ENCODE results near the gene MZF1.
A peak's percentile ranks its signal among the peaks of the same experiment; 100 is the strongest.

MZF1 gene

DNA sequence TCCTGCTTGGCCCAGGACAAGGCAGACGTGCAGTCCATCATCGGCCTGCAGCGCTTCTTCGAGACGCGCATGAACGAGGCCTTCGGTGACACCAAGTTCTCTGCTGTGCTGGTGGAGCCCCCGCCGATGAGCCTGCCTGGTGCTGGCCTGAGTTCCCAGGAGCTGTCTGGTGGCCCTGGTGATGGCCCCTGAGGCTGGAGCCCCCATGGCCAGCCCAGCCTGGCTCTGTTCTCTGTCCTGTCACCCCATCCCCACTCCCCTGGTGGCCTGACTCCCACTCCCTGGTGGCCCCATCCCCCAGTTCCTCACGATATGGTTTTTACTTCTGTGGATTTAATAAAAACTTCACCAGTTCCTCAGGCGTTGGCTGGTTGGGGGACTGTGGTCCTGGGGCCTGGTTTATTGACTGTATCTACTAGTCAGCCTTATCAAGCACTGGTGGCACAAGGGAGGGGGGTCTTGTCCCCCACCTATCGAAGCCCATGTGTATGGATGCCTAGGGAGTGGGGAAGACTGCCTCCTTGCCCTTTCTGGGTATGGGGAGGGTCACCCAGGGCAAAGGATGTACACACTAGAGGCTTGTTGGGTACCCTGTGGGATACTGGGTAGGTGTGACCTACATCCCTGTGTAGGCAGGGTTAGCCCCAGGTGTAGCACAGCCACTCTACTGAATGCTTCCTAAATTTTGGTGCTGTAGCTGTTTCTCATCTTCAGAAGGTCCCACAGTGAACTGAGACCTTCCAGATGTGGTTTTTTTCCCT, 22.6 kb downstream of the MZF1 start:
- TF ChIP-seq CTCF (conservative IDR thresholded peaks at IDR 0.05) (no peak), ZFX (IDR thresholded peaks at IDR 0.05) (no peak)
- H3K27ac ChIP-seq: no peak overlapping the region

DNA sequence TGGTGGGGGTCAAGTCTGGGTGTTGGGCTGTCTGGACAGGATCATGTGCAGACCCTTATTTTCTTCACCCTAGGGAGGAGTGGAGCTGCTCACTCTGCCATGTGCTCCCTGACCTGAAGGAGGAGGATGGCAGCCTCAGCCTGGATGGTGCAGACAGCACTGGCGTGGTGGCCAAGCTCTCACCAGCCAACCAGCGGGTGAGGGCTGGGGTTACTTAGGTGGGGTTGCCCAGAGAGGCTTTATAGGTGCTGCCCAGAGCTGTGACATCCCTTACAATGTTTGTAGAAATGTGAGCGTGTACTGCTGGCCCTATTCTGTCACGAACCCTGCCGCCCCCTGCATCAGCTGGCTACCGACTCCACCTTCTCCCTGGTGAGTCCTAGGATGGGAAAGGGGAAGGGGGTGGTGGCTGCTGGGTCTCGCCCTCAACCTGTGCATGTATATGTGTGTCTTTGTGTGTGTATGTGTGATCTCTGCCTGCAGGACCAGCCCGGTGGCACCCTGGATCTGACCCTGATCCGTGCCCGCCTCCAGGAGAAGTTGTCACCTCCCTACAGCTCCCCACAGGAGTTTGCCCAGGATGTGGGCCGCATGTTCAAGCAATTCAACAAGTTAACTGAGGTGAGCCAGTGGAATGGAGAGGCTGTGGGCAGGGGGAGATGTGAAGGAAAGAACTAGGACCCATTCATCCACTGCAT, 23.3 kb downstream of the MZF1 start:
- TF ChIP-seq ZFX (IDR thresholded peaks at IDR 0.05): no peak
- TF ChIP-seq CTCF (conservative IDR thresholded peaks at IDR 0.05): no peak
- H3K27ac ChIP-seq: no peak overlapping the region

GRCh38 chr19:58548859-58549663, 24.1 kb downstream of the MZF1 start:
- no peak overlapping the region for H3K27ac ChIP-seq
- TF ChIP-seq CTCF (conservative IDR thresholded peaks at IDR 0.05) (no peak), ZFX (IDR thresholded peaks at IDR 0.05) (no peak)

- no peak overlapping the region for H3K27ac ChIP-seq
- TF ChIP-seq ZFX (IDR thresholded peaks at IDR 0.05) (no peak), CTCF (conservative IDR thresholded peaks at IDR 0.05) (no peak)
Observed at GRCh38 chr19:58547323-58548312, 25.5 kb downstream of the MZF1 start.

DNA sequence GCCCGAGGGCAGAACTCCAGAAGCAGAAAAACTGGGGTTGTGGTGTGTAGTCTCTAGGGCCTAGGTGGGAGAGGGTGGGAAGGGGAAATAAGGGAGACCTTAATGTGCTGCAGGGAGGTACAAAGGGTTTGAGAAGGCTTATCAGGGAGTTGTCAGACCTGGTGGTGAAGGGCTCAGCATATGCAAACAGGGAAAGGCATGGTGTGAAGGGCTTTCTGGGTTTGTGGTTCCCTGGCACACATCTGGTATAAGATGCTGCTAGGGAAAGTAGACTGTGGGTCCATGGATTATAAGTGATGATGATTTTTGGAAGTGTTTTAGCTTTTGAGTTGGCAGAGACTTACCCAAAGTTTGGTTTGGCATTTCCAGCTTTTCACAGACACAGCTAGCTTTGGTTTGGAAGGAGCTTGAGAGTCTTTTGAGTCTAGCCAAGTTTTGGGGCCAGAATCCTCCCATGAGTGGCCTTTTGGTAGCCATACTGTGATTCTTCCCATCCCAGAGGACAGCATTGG, 27.1 kb downstream of the MZF1 start:
- no peak for TF ChIP-seq CTCF (conservative IDR thresholded peaks at IDR 0.05)
- no peak for TF ChIP-seq ZFX (IDR thresholded peaks at IDR 0.05)
- H3K27ac ChIP-seq: peak overlapping the region; percentile 92

DNA sequence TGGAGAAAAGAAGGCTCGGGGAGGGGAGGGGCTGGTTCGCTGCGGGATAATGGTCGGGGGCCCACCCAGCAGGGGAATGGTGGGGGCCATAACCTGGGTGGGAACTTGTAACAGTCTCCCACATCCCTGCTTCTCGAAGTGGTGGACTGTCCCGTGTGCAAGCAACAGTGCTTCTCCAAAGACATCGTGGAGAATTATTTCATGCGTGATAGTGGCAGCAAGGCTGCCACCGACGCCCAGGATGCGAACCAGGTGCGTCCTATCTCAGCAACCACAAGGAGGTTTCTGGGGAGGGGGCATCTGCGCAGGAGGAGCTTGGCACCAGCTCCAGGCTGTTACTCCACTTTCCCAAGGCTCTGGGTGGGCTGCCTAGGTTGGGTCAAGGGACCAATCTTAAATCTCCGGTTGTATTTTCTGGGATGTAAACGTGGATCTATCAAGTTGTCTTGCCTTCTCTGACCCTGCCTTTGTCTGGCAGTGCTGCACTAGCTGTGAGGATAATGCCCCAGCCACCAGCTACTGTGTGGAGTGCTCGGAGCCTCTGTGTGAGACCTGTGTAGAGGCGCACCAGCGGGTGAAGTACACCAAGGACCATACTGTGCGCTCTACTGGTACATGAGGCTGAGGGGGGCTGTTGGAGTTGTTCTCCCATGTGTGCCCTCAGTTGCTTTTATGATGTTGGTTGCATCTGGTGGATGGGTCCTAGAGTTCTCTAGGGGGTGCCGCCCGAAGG, 27.7 kb downstream of the MZF1 start:
- peak overlapping the region; percentile 92 for H3K27ac ChIP-seq

More for the DNA sequence above, 27.7 kb downstream of the MZF1 start:
- no peak for TF ChIP-seq ZFX (IDR thresholded peaks at IDR 0.05)

All from C4-2B (cell line).